Amniotic epithelial cell (primary cell): ENCODE measurements around the gene ZNF529.
"Not testable (repeated sequence)": the region's sequence is repeated elsewhere in the genome, so short reads cannot be mapped to it uniquely, and the experiment has no call there.

Experiments used
- DNase-seq: peaks from one replicate; pipeline ENCODE4 v3.0.0-alpha.2; 2010; ENCODE audit warnings: low read depth

The ZNF529 gene

DNA sequence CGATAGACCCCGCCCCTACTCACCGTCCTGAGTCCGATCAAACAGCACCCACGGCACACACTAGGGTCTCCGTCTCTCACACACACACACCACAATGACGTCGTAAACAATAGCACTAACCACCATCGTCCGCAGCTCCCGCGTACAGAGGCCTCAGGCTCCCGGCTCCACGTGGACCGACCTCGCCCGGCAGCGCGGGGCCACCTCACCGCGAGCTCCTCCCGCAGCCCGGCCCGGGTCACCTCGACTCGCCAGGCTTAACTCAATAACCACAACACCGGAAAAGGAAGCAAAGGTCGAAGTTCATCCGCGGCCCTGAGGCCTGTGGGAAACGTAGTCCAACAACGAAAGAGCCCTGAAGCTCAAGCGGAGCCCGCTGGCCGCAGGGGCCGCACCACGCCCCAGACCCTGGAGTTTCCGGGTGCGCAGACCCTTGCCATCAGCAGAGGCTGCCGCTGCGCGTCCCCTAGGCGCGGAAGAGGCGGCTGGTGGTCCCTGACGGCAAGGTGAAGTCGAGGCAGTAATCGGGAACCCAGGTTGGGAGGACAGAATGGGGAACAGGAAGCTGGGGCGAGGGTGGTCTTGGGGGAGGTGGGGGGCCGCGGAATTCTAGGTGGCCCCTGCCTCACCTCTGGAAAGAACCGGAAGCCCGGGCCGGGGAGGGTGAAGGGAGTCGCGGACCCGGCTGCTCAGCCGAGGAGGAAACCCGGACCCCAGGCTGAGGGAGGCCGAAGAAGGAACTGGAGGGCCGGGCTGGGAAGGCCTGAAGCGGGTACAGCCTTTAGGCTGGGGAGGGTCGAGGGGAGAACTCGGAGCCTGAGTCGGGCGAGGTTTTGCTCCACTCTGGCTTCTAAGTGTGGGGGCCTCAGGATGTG is at the start of gene ZNF529:
Gene ZNF529, minus strand, starts transcription at position 273 of the 875 bp plus-strand sequence. CDS start 946 bp downstream, outside the sequence.
- peak; percentile 92 for DNase-seq

DNA sequence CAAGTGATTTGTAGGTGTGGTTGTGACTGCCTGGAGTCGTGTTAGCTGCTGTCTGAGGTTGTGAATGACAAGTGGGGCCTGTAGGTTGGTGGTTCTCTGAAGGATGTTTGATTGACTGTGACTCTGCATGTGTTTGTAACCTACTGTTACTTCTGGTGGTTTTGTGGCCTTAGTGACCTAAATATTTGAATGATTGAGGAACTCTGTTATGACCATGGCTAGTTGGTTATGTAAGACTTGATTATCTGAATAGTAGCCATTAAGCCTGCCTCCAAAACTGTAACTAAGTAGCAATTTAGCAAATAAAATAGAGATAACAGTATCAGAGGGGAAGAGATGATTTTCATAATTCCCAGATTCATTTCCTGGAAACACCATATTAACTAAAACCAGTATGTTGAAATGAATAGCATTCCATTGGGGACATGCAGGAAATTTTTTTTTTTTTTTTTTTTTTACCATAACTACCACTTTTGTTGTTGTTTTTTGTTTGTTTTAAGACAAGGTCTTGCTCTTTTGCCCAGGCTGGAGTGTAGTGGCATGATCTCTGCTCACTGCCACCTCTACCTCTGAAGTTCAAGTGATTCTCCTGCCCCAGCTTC is 32.9 kb upstream of the ZNF529 start:
- DNase-seq: no peak

DNA sequence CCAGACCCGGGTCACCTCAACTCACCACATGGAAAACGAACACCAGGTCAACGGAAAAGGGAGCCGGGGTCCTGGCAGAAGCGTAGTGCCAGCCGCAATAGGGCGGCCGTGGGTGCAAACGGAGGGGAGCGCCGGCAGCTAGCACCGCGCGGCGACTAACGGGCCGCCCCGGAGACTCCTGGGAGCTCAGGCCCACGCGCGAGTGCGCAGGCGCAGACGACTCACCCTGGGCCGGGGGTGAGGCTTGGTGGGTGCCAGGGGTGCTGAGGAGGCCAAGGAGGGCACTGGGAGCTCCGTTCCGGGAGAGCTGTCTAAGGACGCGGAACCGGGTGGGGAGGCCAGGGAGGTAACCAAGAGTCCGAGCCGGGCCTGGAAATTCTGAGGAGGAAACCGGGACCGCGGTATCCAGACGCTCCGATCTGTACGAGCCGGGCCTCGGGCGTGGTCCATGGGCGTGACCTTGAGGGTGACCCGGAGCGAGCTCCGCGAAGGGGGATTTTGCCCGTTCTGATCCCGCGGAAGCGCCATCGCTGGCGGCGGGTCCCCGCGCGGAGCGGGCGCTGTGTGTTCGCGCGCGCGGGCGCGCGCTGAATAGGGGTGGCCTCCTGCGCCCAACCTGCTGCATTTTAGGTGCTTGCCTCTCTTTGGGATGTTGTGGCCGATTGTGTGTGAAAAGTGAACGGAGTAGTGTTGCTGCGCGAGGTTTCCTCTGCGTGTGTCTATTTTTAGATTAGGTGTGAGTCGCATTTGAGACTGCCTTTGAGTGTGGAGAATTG is 32.2 kb upstream of the ZNF529 start, which contains the start of gene ZNF382:
Gene ZNF382, plus strand, starts transcription at position 213 of the 776 bp plus-strand sequence. CDS start 4,602 bp downstream, outside the sequence.
- peak; percentile 56 for DNase-seq

DNA sequence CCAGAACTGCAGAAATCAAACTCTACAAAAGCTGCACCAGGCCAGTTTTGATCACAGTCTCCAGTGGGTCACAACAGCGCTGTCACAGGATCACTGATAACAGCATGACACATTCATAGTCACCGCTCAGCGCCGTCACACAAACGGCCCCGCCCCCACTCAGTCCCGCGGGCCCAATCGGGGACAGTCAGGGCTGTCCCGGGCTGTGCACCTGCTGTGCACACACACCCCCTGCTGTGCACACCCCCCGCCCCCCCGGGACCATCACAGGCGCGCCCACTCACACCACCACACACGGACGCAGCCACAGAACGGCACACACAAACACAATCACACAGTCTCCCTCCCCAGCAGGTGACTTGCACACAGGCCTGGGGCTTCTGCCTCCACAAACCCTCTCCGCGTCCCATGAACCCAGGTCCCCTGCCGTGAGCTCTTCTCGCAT is 31.6 kb upstream of the ZNF529 start:
- no peak for DNase-seq

DNA sequence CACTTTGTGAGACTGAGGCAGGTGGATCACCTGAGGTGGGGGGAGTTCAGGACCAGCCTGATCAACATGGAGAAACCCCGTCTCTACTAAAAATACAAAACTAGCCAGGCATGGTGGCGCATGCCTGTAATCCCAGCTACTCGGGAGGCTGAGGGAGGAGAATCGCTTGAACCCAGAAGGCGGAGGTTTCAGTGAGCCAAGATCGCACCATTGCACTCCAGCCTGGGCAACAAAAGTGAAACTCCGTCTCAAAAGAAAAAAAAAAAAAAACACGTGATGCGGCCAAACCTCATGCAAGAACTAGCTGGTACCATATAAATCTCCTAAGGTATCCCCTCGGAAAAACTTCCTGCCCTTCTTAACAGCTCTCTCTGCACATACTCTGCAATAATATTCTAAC is 29.6 kb upstream of the ZNF529 start:
- DNase-seq: not testable (repeated sequence)

DNA sequence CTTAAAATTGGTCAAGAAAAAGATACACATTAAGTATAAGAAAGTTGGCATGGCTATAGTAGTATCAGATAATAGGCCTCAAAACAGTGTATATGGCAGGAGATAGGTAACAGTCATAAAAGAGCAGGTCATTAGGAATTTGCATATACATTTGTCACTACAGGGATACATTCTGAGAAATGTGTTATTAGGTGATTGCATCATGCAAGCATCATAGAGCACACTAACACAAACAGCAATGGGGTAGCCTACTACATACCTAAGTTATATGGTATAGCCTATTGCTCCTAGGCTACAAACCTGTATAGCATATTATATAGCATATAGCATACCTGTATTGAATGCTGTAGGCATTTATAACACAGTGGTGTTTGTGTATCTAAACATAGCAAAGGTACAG is 6.2 kb upstream of the ZNF529 start:
- no peak for DNase-seq

DNA sequence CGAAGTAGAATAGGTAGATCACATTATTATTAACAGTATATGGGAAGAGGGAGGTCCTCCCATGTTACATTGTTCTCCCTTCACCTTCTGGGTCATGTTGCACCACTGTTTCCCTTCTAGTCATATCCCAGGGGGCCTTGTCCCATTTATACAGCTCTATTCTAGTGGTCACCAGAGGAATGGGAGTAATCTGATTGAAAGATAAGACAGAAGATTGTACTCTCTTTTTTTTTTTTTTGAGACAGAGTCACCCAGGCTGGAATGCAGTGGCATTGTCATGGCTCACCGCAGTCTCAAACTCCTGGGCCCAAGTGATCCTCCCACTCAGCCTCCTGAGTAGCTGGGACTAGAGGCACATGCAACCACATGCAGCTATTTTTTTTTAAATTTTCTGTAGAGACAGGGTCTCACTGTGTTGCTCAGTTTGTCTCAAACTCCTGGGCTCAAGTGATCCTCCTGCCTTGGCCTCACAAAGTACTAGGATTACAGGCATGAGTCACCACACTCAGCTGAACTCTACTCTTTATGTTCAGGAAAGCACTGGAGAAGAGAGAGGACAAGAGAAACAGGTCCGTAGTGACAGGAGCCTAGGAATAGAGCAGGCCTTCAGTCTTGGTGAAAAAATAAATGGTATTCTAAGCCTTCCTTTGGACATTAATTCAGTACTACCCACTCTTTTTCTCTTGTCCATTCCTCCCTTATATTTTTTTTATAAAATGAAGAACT is 4.3 kb upstream of the ZNF529 start:
- DNase-seq: peak; percentile 14

DNA sequence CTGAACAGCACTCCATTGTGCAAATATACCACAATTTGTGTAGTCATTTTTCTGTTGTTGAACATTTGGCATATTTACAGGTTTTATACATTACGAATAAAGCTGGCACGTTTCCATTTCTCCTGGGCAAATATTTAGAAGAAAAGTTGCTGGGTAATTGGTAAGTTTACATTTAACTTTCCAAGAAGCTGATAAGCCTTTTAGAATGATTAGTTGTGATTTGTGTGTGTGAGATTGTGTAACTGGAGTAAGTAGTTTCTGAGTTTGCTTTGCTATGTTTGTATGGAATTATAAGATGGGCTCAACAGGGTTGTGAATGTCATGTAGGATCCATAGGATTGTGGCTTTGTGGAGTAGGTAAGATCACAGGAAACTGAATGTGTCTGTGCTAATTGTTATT is 1.6 kb upstream of the ZNF529 start:
- DNase-seq: peak; percentile 5

DNA sequence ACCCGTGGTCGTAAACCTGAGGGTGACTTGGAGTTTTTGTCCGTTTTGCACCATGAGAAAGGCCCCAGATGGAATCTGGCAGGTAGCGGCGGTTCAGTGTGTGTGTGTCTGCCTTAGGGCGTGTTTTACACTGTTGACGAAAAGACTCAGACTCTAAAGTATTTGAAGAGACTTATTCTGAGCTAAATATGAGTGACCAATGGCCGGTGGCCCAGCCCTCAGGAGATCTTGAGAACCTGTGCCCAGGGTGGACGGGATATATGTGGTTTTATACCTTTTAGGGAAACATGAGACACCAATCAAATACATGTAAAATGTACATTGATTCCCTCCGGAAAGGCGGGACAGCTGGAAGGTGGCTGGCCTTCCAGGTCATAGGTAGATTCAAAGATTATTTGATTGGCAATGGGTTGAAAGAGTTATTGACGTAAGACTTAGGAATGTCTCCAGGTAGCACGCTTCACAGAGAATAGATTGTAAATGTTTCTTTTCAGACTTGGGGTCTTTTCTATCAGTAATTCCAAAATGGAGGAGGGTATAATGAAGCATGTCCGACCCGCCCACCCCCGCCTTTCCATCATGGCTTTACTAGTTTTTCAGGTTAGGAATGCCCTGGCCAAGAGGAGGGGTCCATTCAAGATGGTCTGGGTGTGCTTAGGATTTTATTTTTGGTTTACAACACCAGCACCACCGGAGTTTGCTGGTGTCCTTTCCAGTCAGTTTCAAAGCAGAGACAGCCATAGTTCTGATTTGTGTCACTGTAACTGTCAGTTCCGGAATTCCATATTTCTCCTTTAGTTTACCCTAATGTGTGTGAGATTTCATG is 1.0 kb upstream of the ZNF529 start:
- peak; percentile 38 for DNase-seq

DNA sequence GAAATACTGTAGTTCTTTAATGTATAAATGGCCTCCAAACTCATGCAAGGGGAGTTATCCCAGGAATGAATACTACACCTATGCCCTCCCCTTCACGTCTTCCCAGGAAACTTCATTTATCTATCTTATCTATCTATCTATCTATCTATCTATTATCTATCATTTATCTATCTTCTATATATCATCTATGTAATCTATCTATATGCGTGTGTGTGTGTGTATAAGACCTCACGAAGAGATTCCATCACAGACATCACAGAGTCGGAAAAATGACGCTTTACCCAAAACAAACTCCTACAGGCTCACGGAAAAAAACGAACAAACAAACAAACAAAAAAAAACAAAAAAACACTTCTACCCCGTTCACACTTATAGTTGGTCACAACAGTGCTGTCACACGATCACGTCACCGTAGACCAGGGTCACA is 486 bp downstream of the ZNF529 start:
- no peak for DNase-seq

DNA sequence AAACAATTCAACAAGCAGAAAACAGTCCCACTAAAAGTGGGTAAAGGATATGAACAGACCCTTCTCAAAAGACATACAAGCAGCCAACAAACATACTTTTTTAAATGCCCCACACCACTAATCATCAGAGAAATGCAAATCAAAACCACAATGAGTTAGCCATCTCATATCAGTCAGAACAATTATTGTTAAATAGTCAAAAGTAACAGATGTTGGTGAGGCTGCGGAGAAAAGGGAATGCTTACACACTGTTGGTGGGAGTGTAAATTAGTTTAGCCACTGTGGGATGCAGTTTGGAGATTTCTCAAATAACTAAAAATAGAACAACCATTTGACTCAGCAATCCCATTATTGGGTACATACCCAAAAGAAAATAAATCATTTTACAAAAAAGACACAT is 8.7 kb downstream of the ZNF529 start:
- no peak for DNase-seq

DNA sequence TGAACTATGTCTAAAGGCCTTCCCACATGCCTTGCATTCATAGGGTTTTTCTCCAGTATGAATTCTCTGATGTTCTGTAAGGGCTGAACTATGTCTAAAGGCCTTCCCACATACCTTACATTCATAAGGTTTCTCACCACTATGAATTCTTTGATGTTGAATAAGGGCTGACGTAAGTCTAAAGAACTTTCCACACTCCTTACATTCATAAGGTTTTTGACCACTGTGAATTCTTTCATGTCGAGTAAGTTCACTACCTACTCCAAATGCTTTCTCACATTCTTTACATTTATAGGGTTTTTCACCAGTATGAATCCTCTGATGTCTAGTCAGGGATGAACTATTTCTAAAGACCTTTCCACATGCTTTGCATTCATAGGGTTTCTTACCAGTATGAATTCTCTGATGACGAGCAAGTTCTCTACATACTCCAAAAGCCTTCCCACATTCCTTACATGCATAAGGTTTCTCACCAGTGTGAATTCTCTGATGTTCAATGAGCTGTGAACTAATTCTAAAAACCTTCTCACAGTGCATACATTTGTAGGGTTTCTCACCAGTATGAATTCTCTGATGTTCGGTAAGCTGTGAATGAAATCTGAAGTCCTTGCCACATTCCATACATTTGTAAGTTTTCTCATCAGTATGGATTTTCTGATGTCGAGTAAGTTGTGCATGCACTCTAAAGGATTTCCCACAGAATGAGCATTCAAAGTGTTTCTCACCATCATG is 25.9 kb downstream of the ZNF529 start:
- DNase-seq: peak; percentile 35

DNA sequence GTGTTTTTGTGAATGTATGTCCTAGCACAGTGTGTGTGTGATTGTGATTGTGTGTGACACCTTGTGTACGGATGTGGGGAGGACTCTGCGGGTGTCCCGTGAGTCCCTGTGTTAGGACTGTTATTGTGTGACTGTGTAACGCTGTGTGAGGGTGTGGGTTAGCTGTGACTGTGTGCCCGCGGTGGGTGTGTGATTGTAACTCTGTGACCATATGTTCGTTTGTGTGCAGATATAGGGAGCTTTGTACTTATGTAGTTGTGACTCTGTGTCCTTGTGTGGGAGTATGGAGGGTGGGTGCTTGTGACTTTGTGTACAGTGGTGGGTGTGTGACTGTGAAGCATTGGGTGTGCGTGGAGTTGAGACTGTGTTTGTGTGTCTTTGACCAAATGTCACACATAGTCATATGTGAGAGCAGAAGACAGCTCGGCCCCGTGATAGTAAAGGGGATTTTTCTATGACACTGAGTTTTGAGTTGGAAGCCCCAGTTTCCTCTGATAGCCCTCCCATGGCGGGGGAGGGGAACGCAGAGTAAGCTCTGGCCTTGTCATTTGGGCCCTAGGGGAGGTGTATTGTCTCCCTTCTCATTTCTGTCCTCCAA is 44.1 kb downstream of the ZNF529 start:
- DNase-seq: no peak

DNA sequence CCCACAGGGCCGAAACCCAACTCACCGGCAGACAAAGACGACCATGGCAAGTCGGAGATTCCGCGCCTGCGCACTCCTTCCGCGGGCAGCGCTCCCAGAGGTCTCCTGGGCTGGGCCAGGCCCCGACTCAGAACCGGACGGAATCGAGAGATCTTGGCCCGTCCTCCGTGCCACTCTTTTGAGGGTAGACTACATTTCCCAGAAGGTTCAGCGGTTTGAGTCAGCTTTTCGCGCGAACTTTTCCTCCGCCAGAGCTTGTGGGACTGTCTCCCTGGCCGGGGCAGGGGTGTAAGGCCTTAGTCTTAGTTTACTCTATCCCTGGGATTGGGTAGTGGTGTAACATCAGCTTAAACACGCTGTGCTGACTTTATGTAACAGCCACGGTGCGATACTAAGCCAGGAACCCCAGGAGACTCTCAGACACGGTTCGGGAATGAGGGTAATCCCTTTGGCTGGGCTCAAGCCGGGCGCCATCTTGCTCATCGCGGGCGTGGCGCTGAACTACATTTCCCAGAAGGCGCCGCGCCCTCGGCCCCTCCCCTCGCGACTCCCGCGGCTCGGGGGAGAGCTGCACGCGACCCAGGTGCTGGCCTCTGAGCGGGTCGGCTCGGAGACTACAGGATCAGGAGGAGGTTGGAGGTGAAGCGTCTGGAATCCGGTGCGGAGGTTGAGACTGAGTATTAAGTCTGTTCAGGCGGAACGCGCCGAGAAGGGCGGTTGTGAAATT is 44.7 kb downstream of the ZNF529 start, which contains the start of gene ZNF260:
Gene ZNF260, minus strand, starts transcription at position 78 of the 727 bp plus-strand sequence. CDS start 13,033 bp downstream, outside the sequence.
- DNase-seq: peak; percentile 98

DNA sequence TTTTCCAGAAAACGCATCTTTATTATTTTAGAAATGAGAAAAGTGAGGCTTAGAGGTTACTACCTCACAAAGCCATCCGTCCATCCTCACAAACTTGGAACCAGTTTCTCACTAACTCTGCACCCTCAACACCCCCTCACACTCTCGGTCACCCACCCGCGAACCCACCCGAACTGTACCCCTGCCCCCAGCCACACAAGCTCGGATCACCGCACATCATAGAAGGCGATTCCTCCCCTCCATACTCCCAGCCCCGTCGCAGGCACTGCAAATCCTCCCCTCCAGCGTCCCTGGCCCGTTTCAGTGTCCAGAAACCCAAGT is 45.3 kb downstream of the ZNF529 start:
- DNase-seq: no peak

DNA sequence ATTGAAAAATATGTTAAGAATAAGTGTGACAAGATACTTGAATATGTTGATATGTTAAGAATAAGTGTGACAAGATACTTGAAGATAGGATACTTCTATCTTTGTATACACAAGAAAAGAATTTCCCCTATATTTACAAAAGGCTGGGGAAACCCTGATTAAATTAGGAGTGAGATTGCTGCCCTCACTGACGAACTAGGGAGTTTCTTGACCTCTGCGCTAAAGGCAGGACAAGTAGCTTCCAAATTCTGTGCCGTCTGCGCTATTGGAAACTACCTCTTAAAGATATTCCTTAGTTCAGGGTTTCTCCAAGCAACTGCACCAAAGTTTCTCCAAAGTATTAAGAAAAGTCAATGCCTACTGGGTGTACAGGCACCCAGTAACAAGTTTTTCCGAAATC is 45.8 kb downstream of the ZNF529 start:
- DNase-seq: no peak

DNA sequence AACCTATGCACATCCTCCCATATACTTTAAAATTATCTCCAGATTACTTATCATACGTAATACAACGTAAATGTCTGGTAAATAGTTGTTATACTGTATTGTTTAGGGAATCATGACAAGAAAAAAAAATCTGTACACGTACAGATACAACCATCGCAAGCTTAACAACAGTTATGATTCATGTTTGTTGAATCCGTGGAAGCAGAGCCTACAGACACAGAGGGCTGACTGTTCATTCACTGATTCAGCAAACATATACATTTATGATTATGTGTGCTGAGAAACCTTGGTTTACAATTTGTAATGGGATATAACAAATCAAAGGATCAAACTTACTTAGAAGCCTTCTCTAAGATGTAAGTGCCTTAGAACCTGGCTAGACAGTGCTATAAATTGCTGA is 46.5 kb downstream of the ZNF529 start:
- DNase-seq: peak; percentile 31

DNA sequence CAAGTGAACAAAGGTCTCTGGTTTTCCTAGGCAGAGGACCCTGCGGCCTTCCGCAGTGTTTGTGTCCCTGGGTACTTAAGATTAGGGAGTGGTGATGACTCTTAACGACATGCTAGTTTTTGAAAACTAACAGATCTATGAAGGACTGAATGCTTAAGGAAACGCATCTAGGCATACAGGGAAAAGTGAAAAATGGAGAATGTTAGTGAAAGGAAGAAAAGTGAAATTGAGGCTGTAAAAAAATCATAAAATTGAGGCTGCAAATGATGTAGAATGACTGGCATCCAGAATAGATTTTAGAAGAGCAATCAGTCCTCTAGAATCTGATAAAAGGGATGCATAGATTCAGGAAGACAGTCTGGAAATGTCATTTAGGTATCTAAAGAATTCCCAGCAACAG is 48.5 kb downstream of the ZNF529 start:
- no peak for DNase-seq

DNA sequence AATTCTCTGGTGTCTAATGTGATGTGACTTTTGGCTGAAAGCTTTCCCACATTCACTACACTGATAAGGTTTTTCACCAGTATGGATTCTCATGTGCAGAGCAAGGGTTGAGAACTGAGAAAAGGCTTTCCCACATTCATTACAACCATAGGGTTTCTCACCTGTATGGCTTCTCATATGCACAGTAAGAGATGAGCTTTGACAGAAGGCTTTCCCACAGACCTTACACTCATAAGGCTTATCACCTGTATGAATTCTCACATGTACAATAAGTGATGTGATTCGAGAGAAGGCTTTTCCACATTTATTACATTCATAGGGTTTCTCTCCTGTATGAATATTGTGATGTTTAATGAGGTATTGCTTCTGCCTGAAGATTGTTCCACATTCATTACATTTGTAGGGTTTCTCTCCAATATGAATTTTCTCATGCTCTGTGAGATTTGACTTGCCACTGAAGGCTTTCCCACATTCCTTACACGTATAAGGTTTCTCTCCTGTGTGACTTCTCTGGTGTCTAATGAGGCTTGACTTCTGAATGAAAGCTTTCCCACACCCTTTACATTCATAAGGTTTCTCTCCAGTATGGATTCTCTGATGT is 59.0 kb downstream of the ZNF529 start:
- DNase-seq: peak; percentile 19
